ENCODE measurements around the gene LXN. TPM values are rescaled to one million over a fixed set of nuclear protein-coding genes. Genes with fewer than 3 reads are reported as not detected.

LXN gene
- total and polyA plus RNA-seq, 2 of the 8 experiments (the other 6 are each of a cell fraction or from before 2014, with no cell fraction given), result 3.2 to 4.7 TPM

DNA sequence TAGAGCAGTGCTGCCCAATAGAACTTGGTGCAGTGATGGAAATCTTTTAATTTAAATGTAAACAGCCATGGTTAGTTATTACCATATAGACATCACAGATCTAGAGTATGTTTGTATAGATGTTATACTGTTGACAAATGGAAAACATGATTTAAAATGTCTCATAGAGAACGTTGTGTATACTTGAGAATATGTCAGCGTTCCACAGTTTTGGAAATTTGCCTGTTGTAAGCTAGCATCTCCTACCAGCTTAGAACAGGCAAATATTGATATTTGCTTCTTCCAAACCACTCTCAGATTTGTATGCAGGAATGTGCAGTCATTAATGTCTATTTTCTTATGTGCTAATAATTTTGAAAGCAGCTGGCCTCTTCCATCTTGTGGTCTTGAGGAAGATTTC lies 8.4 kb upstream of the LXN start (continued):
- TF ChIP-seq, protein P1, sequence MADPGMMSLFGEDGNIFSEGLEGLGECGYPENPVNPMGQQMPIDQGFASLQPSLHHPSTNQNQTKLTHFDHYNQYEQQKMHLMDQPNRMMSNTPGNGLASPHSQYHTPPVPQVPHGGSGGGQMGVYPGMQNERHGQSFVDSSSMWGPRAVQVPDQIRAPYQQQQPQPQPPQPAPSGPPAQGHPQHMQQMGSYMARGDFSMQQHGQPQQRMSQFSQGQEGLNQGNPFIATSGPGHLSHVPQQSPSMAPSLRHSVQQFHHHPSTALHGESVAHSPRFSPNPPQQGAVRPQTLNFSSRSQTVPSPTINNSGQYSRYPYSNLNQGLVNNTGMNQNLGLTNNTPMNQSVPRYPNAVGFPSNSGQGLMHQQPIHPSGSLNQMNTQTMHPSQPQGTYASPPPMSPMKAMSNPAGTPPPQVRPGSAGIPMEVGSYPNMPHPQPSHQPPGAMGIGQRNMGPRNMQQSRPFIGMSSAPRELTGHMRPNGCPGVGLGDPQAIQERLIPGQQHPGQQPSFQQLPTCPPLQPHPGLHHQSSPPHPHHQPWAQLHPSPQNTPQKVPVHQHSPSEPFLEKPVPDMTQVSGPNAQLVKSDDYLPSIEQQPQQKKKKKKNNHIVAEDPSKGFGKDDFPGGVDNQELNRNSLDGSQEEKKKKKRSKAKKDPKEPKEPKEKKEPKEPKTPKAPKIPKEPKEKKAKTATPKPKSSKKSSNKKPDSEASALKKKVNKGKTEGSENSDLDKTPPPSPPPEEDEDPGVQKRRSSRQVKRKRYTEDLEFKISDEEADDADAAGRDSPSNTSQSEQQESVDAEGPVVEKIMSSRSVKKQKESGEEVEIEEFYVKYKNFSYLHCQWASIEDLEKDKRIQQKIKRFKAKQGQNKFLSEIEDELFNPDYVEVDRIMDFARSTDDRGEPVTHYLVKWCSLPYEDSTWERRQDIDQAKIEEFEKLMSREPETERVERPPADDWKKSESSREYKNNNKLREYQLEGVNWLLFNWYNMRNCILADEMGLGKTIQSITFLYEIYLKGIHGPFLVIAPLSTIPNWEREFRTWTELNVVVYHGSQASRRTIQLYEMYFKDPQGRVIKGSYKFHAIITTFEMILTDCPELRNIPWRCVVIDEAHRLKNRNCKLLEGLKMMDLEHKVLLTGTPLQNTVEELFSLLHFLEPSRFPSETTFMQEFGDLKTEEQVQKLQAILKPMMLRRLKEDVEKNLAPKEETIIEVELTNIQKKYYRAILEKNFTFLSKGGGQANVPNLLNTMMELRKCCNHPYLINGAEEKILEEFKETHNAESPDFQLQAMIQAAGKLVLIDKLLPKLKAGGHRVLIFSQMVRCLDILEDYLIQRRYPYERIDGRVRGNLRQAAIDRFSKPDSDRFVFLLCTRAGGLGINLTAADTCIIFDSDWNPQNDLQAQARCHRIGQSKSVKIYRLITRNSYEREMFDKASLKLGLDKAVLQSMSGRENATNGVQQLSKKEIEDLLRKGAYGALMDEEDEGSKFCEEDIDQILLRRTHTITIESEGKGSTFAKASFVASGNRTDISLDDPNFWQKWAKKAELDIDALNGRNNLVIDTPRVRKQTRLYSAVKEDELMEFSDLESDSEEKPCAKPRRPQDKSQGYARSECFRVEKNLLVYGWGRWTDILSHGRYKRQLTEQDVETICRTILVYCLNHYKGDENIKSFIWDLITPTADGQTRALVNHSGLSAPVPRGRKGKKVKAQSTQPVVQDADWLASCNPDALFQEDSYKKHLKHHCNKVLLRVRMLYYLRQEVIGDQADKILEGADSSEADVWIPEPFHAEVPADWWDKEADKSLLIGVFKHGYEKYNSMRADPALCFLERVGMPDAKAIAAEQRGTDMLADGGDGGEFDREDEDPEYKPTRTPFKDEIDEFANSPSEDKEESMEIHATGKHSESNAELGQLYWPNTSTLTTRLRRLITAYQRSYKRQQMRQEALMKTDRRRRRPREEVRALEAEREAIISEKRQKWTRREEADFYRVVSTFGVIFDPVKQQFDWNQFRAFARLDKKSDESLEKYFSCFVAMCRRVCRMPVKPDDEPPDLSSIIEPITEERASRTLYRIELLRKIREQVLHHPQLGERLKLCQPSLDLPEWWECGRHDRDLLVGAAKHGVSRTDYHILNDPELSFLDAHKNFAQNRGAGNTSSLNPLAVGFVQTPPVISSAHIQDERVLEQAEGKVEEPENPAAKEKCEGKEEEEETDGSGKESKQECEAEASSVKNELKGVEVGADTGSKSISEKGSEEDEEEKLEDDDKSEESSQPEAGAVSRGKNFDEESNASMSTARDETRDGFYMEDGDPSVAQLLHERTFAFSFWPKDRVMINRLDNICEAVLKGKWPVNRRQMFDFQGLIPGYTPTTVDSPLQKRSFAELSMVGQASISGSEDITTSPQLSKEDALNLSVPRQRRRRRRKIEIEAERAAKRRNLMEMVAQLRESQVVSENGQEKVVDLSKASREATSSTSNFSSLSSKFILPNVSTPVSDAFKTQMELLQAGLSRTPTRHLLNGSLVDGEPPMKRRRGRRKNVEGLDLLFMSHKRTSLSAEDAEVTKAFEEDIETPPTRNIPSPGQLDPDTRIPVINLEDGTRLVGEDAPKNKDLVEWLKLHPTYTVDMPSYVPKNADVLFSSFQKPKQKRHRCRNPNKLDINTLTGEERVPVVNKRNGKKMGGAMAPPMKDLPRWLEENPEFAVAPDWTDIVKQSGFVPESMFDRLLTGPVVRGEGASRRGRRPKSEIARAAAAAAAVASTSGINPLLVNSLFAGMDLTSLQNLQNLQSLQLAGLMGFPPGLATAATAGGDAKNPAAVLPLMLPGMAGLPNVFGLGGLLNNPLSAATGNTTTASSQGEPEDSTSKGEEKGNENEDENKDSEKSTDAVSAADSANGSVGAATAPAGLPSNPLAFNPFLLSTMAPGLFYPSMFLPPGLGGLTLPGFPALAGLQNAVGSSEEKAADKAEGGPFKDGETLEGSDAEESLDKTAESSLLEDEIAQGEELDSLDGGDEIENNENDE (IDR thresholded peaks at IDR 0.05; ENCODE audit: insufficient replicate concordance, low read length), result no peak
- TF ChIP-seq TBP (IDR thresholded peaks at IDR 0.05; ENCODE audit: low read depth, low read length), result no peak
- TF ChIP-seq SIX5 (IDR thresholded peaks at IDR 0.05; ENCODE audit: low read depth, low read length), result no peak
- no peak for TF ChIP-seq TCF12 (IDR thresholded peaks at IDR 0.05; ENCODE audit: low read depth, low read length)
- no peak for TF ChIP-seq CBX8 (IDR thresholded peaks at IDR 0.05; ENCODE audit: borderline replicate concordance, low read depth, low read length)
- no peak for TF ChIP-seq SAP30 (IDR thresholded peaks at IDR 0.05; ENCODE audit: insufficient read depth, insufficient replicate concordance, low read length)
- no peak for TF ChIP-seq CREB1 (IDR thresholded peaks at IDR 0.05)
- TF ChIP-seq RNF2 (IDR thresholded peaks at IDR 0.05; ENCODE audit: borderline replicate concordance, low read depth, low read length, missing control alignments, poor library complexity, severe bottlenecking), result no peak
- no peak for TF ChIP-seq BCL11A (IDR thresholded peaks at IDR 0.05; ENCODE audit: low read depth in 2 of 2, low read length in 2 of 2)
- no peak for TF ChIP-seq HDAC2 (IDR thresholded peaks at IDR 0.05; ENCODE audit: borderline replicate concordance in 1 of 2, low read depth in 2 of 2, low read length in 2 of 2)
- TF ChIP-seq SP1 (IDR thresholded peaks at IDR 0.05; ENCODE audit: low read depth, low read length), result no peak

All from H1 (cell line).